Measurements from ENCODE around the gene DNAJC4.

DNAJC4 gene

DNA sequence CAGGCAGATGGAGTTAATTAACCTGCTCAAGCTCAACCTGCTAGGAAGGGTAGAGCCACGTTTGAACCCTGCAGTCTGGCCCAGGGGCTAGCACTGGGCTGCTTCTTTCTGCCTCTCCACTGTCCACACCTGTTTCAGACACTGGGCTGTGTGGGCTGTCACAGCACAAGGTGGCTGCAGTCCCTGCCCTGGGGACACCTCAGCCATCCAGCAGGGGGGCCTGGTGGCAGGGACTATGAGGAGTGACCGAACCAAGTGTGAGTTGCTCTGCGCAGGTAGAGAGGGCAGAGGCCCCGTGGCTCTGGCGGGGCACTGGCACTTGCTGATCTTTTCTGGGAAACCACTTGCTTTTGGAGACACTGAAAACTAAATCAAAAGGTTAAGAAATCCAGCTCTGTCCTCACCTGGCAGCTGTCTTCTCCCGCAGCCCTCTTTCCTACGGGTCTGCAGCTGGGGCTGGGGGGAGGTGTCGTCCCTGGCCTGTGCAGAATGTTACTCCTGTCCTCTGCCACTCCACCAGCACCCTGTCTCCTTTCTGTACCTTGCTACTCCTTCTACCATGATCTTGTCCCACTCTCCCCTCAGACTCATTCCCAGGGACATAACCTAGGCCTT is 48.3 kb downstream of the DNAJC4 start:
- Histone ChIP-seq H2AFZ (no peak overlapping the region), H3K4me3 (ENCODE audit: low read depth, low read length) (no peak overlapping the region), H3K9me3 (ENCODE audit: control insufficient read depth, low read length) (no peaks in the 10 kb centered on the region), H3K4me1 (peaks cover 2% of the 10 kb centered on the region), H3K4me2 (ENCODE audit: low read length) (no peak overlapping the region), H3K27ac (no peak overlapping the region), H3K27me3 (ENCODE audit: control insufficient read depth, insufficient read depth, low read length) (no peaks in the 10 kb centered on the region), H3K79me2 (peaks cover 16% of the 10 kb centered on the region), H3K9ac (no peak overlapping the region), H3K36me3 (ENCODE audit: control insufficient read depth, insufficient read depth, low read length) (no peaks in the 10 kb centered on the region)
- TF ChIP-seq, protein P1, sequence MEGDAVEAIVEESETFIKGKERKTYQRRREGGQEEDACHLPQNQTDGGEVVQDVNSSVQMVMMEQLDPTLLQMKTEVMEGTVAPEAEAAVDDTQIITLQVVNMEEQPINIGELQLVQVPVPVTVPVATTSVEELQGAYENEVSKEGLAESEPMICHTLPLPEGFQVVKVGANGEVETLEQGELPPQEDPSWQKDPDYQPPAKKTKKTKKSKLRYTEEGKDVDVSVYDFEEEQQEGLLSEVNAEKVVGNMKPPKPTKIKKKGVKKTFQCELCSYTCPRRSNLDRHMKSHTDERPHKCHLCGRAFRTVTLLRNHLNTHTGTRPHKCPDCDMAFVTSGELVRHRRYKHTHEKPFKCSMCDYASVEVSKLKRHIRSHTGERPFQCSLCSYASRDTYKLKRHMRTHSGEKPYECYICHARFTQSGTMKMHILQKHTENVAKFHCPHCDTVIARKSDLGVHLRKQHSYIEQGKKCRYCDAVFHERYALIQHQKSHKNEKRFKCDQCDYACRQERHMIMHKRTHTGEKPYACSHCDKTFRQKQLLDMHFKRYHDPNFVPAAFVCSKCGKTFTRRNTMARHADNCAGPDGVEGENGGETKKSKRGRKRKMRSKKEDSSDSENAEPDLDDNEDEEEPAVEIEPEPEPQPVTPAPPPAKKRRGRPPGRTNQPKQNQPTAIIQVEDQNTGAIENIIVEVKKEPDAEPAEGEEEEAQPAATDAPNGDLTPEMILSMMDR (IDR thresholded peaks at IDR 0.05) = no peak

GRCh38 chr11:64281957-64282770 is 51.8 kb downstream of the DNAJC4 start:
- Histone ChIP-seq H3K4me3 (ENCODE audit: low read depth, low read length) (no peak overlapping the region), H3K9ac (no peak overlapping the region), H3K36me3 (ENCODE audit: control insufficient read depth, insufficient read depth, low read length) (no peaks in the 10 kb centered on the region), H3K79me2 (peaks cover 24% of the 10 kb centered on the region), H2AFZ (no peak overlapping the region), H3K27ac (no peak overlapping the region), H3K4me2 (ENCODE audit: low read length) (no peak overlapping the region), H3K9me3 (ENCODE audit: control insufficient read depth, low read length) (no peaks in the 10 kb centered on the region), H3K4me1 (peaks cover 6% of the 10 kb centered on the region), H3K27me3 (ENCODE audit: control insufficient read depth, insufficient read depth, low read length) (no peaks in the 10 kb centered on the region)
- TF ChIP-seq, protein P1 (IDR thresholded peaks at IDR 0.05) = no peak

GRCh38 chr11:64283092-64283491 is 52.7 kb downstream of the DNAJC4 start:
- H2AFZ ChIP-seq = no peak overlapping the region
- no peak overlapping the region for H3K27ac ChIP-seq
- TF ChIP-seq, protein P1 (IDR thresholded peaks at IDR 0.05) = no peak
- no peak overlapping the region for H3K4me3 ChIP-seq (ENCODE audit: low read depth, low read length)
- H3K36me3 ChIP-seq (ENCODE audit: control insufficient read depth, insufficient read depth, low read length) = no peaks in the 10 kb centered on the region
- H3K27me3 ChIP-seq (ENCODE audit: control insufficient read depth, insufficient read depth, low read length) = no peaks in the 10 kb centered on the region
- H3K79me2 ChIP-seq = peaks cover 24% of the 10 kb centered on the region
- no peak overlapping the region for H3K4me2 ChIP-seq (ENCODE audit: low read length)
- peaks cover 6% of the 10 kb centered on the region for H3K4me1 ChIP-seq
- no peaks in the 10 kb centered on the region for H3K9me3 ChIP-seq (ENCODE audit: control insufficient read depth, low read length)
- H3K9ac ChIP-seq = no peak overlapping the region
